ENCODE measurements around the gene TBC1D24. TPM values are rescaled to one million over a fixed set of nuclear protein-coding genes. Genes with fewer than 3 reads are reported as not detected.

Gene TBC1D24
- total RNA-seq, 1 donor from 2014 or later: 11.5 TPM

- intact Hi-C loops (cut with micrococcal nuclease): no loop called here
These were observed 40.4 kb downstream of the TBC1D24 start for GRCh38 chr16:2515180-2515851.

GRCh38 chr16:2516391-2517240 is 41.7 kb downstream of the TBC1D24 start:
- intact Hi-C loops (cut with micrococcal nuclease): no loop called here

GRCh38 chr16:2517954-2518605 is 43.2 kb downstream of the TBC1D24 start:
- intact Hi-C loops (cut with micrococcal nuclease): no loop called here

- intact Hi-C loops (cut with micrococcal nuclease): no loop called here
These were observed 44.1 kb downstream of the TBC1D24 start for GRCh38 chr16:2518823-2519710.

GRCh38 chr16:2519711-2520080 is 44.8 kb downstream of the TBC1D24 start:
- intact Hi-C loops (cut with micrococcal nuclease): loop anchor here (1.0 kb wide), 1 partner anchor 13 kb away; no protein-coding TSS in a partner anchor

GRCh38 chr16:2520097-2520783 is 45.3 kb downstream of the TBC1D24 start, which contains the start of gene AMDHD2:
Gene AMDHD2, plus strand, starts transcription at chr16:2520371. Its CDS starts 88 bp downstream, at chr16:2520459.
- intact Hi-C loops (cut with micrococcal nuclease): loop anchor here (1.0 kb wide), 1 partner anchor 12 kb away; no protein-coding TSS in a partner anchor

- intact Hi-C loops (cut with micrococcal nuclease): loop anchor here (1.0 kb wide), 1 partner anchor 11 kb away; no protein-coding TSS in a partner anchor
These were observed 46.0 kb downstream of the TBC1D24 start for GRCh38 chr16:2520784-2521531.

GRCh38 chr16:2523801-2524231 is 48.9 kb downstream of the TBC1D24 start:
- intact Hi-C loops (cut with micrococcal nuclease): no loop called here

- intact Hi-C loops (cut with micrococcal nuclease): no loop called here
These were observed 49.5 kb downstream of the TBC1D24 start for GRCh38 chr16:2524339-2524938.

- intact Hi-C loops (cut with micrococcal nuclease): no loop called here
These were observed 51.2 kb downstream of the TBC1D24 start for GRCh38 chr16:2526135-2526534.

GRCh38 chr16:2527071-2527783 is 52.3 kb downstream of the TBC1D24 start:
- intact Hi-C loops (cut with micrococcal nuclease): no loop called here

GRCh38 chr16:2527784-2528100 is 52.8 kb downstream of the TBC1D24 start:
- intact Hi-C loops (cut with micrococcal nuclease): no loop called here

GRCh38 chr16:2528161-2529060 is 53.5 kb downstream of the TBC1D24 start:
- intact Hi-C loops (cut with micrococcal nuclease): no loop called here

GRCh38 chr16:2529061-2529931 is 54.4 kb downstream of the TBC1D24 start:
- intact Hi-C loops (cut with micrococcal nuclease): no loop called here

GRCh38 chr16:2529961-2530628 is 55.2 kb downstream of the TBC1D24 start:
- intact Hi-C loops (cut with micrococcal nuclease): loop anchor here (5.0 kb wide), 1 partner anchor 142 kb away; no protein-coding TSS in a partner anchor
